Stimulated activated CD4-positive, alpha-beta T cell treated with anti-CD3 and anti-CD28 coated beads, Interleukin-4, amount 100 ng/mL, for 1 hour (primary cell): ENCODE measurements around the gene CDC42BPB.

ENCODE experiments used
- DNase-seq: peaks from one replicate; pipeline ENCODE4 v3.0.0-alpha.2; 2020

CDC42BPB gene

DNA sequence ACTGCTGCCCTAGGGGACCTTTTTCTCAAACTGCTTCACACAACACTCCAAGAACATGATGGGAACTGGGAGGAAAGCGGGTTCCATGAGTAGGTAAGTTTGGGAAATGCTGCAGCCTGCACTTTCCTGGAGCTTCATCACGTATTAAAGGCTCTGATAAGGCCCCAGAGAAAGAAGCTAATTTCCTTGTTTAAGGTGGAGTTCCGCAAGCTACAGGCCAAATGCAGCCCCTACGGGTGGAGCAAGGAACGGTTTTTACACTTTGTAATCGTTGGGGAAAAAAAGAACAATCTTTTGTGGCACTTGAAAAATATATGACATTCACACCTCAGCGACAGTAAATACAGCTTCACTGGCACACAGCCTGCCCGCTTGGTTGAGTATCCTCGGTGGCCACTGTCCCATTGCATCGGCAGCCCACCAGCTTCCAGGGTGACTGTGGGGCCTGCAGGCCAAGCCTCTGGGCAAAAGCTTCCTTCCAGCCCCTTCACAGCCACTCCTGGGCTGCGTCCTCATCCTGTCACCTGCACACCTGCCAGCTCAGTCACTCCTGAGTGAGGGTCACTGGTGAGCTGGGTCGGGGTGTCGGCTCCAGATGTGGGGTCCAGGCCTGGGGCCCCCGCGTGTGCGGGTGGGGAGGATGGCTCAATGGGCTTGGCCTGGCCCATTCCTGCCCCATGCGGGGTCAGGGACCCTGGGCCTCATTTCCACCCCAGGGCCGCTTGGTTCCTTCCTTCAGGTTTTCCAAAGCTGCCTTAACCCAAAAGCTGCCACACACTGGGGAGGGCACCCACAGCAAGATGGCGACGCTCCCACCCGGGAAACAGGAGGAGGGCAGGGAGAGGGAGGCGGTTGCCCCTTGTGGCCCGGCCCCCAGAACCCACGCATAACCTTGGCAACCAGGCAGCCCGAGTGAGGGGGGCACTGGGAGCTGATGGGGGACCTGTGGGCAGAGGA lies 132.4 kb downstream of the CDC42BPB start:
- no peak for DNase-seq

DNA sequence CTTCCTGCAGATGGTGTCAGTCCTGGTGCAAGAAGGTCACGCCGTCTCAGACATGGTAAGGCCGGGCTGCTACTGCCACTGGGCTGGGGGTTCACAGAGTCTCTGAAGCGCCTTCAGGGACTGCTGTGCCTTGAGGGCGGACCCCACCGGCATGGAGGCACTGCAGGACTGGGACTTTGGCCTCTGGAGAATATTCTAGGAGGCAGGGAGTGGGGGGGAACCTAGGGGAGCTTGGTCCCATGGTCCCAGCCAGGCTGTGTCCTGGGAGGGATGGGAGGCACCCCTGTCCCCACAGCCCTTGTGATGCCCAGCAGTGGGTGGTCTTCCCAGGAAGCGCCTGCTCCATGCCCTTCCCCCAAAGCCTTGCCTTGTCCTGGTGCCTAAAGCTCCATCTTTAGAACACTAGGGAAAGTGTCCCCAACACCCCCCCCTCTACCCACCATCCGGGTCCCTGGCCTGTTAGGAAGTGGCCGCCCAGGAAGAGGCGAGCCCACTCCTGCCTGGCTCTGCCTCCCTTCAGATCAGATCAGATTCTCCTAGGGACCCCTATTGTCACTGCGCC lies 133.3 kb downstream of the CDC42BPB start:
- no peak for DNase-seq

DNA sequence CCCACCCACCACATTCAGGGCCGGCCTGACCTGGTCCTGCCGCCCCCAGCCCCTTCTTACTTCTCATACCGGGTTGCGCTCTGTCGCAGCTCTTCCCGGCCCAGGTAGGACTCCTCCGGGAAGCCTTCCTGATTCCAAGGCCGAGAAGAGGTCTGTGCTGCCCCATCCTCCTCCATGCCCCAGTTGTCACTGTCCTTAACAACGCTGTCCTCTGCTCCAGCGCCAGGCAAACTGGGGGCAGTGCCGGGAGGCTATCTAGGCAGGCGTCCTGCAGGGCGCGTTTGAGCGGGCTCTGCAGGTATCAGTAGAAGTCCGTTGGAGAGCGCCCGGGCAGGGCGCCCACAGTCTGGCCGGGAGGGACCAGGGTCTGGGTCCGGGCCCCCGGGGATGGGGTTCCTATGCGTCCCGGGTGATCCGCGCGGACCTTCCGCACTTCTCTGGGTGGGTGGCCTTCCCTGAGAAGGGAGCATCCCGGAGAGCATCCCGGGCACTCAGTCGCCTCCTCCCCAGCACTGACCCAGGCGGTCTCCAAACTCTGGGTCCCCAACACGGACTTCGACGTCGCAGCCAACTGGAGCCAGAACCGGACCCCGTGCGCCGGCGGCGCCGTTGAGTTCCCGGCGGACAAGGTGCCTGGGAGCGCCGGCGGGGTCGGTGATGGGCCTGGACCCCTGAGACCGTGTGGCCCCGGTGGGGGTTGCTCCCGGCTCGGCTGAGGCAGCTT lies 134.0 kb downstream of the CDC42BPB start:
- DNase-seq = no peak

DNA sequence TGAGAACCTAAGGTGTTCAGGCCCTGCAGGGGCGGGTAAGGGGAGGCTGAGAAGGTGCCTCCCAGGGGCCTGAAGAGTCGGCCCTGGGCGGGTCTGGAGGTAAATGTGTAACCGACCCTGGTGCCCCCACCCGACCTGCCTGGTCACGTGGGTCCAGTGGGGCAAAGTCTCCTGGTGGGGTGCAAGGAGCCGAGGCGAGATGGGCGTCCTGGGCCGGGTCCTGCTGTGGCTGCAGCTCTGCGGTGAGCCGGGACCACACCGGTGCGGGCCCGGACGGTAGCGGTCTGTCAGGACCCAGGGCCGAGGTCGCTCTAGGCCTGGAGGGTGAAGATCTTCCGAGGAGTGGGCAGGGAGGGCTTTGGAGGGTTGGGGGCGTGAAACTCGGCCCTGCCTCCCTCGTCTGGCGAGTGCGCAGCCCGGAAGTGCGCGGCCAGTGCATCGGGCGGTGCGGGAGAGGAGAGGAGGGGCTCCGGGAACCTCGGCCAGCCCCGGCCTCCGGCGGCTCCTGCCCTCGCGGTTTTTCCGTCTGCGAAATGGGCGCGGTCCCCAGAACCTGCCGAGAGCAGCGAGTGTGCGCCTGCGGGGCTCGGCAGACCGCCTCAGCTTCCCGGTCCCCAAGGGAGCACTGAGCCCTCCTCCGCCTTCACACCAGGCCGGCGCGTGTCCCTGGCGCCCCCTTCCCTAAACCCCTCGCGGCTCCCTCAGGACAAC lies 134.7 kb downstream of the CDC42BPB start, which contains the start of gene AMN:
AMN (plus strand) TSS at position 174 of the 711 bp plus-strand sequence; CDS start at position 200, 26 bp downstream.
- no peak for DNase-seq

DNA sequence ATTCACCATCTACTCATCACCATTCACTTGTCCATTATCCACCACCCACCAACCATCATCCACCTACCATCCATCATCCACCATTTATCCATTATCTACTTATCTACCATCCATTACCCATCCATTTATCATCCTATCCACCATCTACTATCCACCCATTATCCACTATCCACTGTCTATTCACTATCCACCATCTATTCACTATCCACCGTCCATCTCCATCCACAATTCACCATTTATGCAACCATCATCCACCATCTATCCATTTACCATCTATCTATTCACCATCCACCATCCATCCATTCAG lies 136.4 kb downstream of the CDC42BPB start:
- no peak for DNase-seq

DNA sequence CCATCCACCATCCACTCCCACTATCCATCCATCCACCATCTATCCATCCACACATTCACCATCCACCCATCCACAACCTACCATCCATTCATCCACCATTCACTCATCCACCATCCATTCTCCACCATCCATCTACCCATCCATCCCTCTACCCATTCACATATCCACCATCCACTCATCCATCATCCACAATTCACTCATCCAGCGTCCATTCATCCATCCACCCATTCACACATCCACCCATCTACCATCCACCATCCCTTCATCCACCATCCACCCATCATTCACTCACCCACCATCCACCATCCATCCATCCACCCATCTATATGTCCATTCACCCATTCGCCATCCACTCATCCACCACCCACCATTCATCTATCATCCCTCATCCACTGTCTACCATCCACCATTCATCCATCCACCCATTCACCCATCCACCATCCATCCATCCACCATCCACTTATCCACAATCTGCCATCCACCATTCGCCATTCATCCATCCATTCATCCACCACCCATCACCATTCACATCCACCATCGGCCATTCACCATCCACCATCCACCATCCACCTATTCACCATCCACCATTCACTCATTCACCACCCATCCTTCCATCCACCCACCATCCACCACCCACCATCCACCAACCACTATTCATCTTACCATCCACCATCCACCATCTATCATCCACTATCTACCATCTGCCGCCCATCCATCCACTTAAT lies 136.9 kb downstream of the CDC42BPB start:
- DNase-seq = no peak

DNA sequence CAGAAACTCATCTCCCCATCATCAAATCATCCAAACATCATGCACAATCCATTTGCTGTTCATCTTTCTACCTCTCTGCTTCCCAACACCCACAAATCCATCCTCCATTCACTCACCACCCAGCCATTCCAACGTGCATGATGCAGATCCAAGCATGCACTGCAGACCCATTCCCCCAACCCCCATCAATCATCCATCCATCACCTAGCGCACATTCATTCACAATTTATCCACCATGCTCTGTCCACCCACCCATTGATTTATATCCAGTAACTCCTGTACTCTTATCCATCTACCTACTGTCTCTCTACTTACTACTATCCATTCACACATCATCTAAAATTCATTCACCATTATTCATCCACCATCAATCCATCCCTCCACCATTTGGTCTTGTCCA lies 138.9 kb downstream of the CDC42BPB start:
- DNase-seq = no peak

DNA sequence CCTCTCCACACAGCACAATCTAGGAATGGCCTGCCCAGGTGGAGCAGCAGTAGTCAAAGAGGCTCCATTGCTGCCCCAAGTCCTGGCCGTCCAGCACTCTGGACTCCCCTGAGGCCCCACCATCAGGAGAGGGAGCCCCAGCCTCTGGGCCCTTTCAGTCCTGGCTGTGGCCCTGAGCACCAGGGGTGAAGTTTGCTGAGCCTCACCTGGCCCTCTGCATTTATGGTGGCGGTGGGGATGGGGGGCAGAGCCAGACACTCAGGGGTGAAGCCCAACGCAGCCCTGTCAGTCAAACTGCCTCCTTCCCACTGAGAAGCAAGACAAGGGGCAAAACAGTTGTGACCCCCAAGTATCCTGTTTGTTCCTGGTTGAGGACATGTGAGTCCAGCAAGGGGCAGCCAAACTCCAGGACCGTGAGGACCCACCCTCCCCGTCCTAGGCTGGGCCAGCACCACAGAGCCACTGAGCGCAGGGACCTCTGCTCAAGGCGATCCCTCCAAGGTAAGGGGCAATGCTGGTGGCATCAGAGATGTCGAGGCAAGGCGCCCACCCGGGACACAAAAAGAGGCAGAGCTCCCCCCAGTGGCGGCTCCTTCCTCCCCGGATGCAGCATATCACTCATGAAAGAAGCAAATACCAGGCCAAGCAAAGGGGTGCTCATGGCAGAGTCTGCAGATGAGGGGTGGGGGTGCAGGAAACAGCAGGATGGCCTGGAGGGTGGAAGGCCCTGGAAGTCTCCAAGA lies 139.7 kb downstream of the CDC42BPB start:
- peak; percentile 66 for DNase-seq

DNA sequence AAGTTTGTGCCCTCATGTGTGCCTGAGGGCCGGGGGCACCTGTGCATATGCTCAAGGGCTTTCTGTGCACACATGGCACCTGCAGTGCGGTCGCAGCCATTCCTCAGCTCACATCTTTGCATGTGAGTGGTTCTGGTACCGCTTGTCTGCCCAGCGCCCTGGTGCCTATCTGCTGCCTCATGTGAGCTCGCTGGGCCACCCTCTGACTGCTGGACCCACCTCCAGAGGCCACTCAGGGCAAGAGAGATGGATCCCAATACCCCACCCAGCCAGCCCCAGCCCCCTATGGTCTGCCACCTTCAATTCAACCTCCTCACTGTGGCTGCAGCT lies 140.3 kb downstream of the CDC42BPB start:
- no peak for DNase-seq

DNA sequence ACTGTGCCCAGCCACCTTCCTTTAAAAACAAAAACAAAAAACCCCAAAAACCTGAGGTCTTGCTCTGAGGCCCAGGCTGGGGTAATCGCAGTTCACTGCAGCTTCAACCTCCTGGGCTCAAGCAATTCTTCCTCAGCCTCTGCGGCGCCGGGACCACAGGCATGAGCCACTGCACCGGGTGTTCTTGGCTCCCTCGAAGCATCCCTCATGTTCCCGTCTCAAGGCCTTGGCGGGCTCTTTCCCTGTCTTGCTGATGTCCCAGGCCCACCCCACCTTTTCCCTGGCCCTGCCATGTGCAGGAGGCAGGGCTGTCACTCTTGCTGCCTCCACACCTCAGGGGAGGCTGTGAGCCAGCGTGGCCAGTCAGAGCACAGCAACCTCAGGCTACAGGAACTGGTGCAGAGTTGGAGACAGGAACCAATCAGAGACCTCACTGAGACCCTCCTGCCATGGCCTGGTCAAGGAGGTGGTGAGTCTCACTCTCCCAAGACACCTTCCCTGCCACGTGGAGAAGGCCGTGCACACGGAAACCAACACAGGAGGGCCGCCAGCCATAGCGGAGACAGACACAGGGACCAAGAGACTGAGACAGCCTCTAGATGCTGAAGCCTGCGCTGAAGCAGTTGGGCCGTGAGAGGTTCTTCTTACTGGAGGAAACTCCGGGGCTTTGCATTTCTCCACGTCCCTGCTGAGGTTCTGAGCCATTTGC lies 140.8 kb downstream of the CDC42BPB start:
- no peak for DNase-seq

DNA sequence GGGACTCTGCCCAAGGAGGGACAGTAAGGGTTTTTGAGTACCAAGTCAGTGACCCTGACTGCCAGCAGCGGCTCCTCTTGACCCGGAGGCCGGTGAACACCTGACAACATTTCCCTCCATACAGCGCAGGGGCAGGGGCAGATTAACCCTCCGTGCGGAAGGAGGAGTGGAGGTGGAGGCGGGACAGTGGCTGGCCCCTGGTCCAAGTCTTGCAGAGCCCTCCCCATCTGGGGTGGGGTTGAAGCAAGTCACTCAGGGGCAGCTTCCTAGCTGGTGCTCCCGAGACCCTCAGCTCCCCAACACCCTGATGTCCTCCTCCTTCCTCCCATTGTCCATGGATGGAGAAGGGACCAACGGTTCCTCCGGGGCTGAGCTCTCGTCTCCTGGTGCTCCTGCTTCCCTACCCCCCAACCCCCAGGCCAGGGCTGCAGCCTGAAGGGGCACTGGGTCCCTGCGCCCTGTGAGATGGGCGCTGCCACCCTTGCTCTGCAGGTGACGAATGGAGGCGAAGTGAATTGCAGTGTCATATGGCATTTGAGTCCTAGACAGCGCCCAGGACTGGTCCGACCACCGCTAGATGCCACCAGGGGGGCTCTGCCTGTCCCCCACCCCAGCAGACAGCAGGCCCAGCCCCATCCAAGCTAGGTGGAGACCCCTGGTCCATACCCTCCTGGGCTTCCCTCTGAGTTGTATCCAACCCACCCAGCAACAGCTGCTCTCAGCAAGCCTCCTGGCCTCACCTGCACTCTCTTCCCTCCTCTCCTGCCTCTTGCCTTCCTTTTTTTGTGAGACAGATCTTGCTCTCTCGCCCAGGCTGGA lies 141.8 kb downstream of the CDC42BPB start:
- no peak for DNase-seq

DNA sequence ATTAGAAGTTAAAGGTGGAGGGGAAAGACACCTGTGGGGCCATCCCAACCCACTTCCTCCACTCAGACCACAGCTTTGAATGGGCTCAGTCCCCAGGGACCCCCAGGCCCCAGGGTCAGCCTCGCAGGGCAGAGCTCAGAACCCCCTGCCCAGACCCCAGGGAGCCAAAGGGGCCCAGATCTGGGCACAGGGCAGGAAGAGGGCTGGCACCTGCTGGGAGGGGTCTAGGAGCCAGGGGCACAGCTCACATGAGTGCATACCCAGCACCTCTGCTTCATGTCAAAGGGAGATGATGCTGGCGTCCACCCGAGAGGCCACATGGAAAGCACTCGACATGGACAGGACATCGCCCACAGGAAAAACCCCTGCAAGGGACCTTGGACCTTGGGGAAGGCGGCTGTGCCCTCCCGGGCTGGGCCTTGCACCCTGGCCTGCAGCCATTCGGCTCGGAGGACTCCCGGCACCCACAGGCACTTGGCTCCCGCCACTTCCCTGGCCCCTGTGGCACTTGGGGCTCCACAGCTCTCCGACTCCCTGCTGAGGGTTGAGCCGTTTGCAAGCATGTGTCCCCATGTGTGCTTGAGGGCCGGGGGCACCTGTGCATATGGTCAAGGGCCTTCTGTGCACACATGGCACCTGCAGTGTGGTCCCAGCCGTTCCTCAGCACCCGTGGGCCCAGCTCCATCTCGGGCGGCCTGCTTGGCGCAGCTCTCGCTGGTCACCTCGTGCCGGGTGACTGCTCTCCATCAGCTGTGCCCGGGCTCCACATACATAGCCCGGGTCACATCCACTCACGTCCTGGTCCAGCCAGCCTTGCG lies 142.7 kb downstream of the CDC42BPB start:
- DNase-seq = no peak

DNA sequence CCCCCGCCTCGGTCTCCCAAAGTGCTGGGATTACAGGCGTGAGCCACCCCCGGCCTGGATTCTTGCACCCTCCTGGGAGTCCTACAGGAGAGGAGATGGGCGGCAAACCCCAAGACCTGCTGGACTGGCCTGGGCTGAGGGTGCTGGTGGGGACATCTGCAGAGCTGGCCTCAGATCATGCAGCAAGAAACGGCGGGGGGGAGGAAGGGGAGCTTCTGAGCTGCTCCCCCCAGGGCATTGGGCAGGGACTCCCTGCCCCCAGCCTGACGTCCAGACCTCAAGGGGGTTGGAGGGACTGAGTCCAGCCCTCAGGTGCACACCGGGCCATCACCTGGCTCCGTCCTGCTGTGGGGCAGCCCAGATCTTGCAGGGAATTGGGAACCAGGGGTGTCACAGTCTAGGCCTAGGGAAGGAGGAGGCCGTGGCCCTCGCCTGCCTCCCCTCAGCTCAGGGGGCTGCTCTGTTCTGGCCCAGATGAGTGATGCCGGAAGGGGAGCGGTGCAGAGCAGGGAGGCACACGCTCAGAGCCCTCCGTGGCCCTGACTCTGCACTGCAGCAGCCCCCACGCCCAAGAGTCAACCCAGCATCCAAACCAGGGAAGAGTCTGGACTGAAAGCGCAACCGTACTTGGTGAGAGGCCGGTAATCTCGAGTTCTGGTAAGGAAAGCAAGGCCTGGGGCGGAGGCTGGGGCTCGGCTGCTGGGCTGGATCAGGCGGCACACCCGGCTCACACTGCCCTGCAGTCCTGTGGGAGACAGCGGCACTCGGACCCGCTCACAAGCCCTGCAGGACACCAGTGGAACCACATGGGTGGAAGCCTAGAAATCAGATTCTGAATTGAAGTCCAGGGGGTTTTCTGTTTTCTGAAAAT lies 143.8 kb downstream of the CDC42BPB start:
- DNase-seq = no peak

DNA sequence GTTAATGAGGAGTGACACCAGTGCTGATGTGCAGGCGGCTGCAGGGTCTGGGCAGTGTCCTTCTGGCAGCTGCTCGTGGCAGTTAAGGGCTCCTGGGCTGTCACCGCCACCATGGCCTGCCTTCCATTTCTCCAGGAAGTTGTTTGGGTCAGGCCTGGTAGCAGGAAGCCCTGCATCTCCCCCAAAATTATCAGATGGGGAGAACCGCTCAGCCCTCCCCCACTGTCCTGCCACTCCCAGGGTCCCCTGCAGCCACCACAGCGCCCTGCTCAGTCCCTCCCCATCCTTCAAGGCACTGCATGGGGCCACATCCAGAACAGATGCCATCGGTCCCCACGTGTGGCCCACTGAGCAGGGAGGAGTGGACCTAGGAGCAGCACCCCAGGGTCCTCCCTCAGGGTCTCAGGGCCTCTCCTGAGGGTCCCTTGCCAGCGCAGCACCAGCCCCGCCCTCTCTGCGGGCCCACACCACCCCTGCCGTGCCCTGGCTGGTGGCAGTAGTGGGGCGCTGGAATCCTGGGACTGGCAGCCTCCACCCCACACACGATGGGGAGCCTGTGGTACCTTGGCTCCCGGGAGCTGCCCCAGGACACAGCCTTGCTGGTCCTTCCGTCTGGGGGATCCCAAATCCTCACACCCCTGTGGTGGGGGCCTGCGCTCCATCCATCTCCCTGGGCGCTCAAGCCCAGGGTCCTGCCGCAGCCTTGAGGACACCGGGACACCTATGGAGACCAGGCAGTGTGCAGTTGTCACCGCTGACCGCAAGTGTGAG lies 145.2 kb downstream of the CDC42BPB start:
- no peak for DNase-seq

DNA sequence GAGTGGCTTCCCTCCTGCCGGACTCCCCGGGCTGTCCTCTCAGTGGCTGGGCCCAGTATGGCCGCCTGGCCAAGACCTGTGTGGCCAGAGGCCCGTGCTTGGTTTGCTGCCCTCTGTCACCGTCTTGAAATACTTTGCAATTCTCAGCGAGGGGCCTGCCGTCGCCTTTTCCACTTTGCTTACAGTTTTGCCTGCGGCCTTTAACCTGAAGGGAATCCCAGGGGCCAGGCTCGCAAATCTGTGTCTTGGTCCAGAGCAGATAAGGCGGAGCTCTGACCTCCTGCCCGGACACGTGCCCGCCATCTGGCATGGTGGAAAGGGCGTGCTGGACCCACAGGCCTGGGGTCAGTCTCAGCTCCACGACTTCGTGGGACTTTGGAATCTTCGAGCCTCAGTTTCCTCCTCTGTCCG lies 145.8 kb downstream of the CDC42BPB start:
- no peak for DNase-seq

DNA sequence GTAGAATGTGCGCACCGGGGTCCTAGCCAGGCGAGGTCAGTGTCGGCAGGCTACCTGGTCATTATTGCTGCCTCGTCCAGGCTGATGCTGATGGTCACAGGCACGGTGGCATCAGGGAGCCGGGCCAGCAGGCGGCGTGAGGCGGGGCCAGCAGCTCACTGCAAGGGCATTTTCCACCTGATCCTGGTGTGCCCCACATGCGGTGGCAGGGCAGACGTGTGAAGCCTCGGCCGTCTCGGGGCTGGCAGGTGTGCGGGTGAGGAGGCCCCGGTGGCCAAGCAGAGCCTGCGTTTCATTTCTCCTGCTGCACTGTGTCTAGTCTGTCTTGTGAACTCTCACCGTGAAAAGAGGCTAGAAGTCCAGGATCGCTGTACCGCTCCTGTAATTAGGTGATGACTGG lies 146.9 kb downstream of the CDC42BPB start:
- DNase-seq = no peak

DNA sequence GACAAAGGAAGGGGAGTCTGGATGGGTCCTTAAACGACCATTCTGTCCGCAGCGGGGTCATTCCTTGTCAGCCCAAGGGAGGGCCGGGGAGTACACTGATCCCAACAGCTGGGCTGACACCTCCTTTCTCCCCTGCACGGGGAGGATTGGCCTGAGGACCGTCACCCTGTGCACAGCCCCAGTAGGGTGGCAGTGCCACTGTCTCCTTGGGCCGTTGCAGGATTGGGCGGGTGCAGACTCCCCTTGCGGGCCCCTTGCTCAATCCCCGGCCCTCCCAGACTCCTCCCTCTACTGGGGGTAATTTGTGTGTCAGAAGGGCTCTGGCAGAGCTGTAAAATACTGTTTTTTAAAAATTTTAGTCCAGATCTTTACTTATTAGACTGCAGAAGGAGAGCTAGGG lies 147.4 kb downstream of the CDC42BPB start:
- no peak for DNase-seq

DNA sequence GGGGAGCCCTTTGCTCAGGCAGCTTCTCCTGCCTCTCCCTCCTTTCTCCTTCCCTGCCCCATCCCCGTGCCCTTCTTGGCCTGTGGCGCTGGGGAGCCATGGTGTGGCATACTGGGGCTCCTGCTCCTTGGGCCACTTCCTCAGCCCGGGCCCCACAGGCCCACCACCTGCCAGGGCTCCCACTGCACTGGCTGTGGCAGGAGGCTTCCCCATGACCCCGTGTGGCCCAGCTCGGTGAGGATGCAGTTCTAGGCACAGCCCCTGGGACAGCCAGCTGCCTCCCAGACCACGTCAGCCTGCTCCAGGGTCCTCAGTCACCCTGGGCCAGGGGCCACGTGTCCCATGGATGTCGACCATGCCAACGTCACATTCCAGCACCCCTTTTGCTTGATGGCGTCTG lies 147.9 kb downstream of the CDC42BPB start:
- DNase-seq = no peak
